Activated CD8-positive, alpha-beta memory T cell treated with anti-CD3 and anti-CD28 coated beads, Interleukin-2, amount 10 ng/mL, durations not matched to agents 7 days and 5 days (primary cell): ENCODE results near the gene ZBTB16. TPM values are rescaled to one million over a fixed set of nuclear protein-coding genes. Genes with fewer than 3 reads are reported as not detected.

Experiments
- ATAC-seq: fragments of 150-1000 bp; cut with Tn5 transposase; one replicate; pipeline ENCODE4 v1.10.0; 2021; ENCODE audit warnings: moderate library complexity
- CTCF ChIA-PET: fragments of 350-600 bp; sonication (Branson Sonifier 250); formaldehyde crosslinking; loops from one replicate; lab custom pipeline; 2021; ENCODE audit warnings: antibody characterized with exemption; lab: Charles Lee
- DNase-seq: peaks from one replicate; pipeline ENCODE4 v3.0.0-alpha.2; 2020
- H3K27ac Mint-ChIP-seq: one replicate; pipeline ENCODE4 v1.8.0; 2021; ENCODE audit warnings: mild to moderate bottlenecking, mixed read lengths
- H3K27me3 Mint-ChIP-seq: one replicate; pipeline ENCODE4 v1.8.0; 2021; ENCODE audit warnings: mixed read lengths
- H3K36me3 Mint-ChIP-seq: one replicate; pipeline ENCODE4 v1.8.0; 2021; ENCODE audit warnings: mild to moderate bottlenecking, mixed read lengths
- H3K4me1 Mint-ChIP-seq: one replicate; pipeline ENCODE4 v1.8.0; 2021; ENCODE audit warnings: mixed read lengths
- H3K4me3 Mint-ChIP-seq: one replicate; pipeline ENCODE4 v1.8.0; 2021; ENCODE audit warnings: mild to moderate bottlenecking, moderate library complexity, mixed read lengths
- H3K9me3 Mint-ChIP-seq: one replicate; pipeline ENCODE4 v1.8.0; 2022; ENCODE audit warnings: low read depth, mixed read lengths
- total RNA-seq, 2 experiments: library from RNA; stranded (reverse); gene quantifications; one replicate each; pipeline ENCODE4 v1.2.3, GENCODE V29; 2021

ZBTB16 gene
- total RNA-seq, 2 experiments from 2014 or later: 3.2 to 3.9 TPM

DNA sequence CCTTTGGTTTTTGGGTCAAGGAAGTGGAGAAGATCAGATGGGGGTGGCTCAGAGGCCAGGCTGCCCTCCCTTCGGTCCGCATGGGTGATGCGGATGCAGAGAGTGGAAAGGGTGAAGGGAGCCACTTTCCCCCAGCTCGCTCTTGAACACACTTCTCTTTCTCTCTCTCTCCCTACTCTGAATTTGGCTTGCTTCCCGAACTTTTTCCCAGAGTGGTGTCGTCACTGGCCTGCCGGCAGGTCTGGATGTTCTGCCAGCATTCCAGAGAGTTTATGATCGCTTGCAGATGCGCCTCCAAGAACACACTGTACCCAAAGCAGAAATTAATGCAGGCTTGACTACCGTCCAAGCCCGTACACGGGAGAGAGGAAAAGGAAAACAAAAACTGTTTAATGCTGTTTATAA is 103.2 kb downstream of the ZBTB16 start:
- Mint-ChIP-seq H3K36me3 (peaks cover 3% of the 10 kb centered on the region), H3K27ac (no peak overlapping the region), H3K4me3 (no peak overlapping the region), H3K4me1 (peaks cover 55% of the 10 kb centered on the region), H3K27me3 (no peaks in the 10 kb centered on the region), H3K9me3 (no peaks in the 10 kb centered on the region)
- CTCF ChIA-PET: interaction anchor here (1.0 to 2.8 kb wide), 3 partner anchors 13 to 98 kb away, joined by 3 to 6 read pairs (median 3); no protein-coding TSS in a partner anchor
- ATAC-seq (no peak), DNase-seq (no peak)

DNA sequence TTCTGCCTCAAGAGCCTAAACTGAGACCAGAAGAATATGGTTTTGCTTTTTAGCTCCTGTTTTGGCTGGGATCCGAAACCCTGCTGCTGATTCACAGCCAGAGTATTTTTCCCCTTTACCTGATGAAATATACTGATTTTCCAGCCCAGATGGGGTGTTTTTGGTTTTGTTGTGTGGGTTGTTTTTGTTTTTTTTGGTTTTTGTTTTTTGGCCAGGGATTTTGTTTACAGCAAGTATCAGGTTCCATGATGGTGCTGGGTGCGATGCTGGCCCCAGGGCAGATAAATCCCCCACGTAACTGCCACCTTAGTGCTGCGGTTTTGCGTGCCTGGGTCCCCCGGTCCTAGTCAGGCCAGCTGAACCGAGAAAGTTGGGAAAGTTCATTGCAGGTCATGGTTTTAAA is 103.7 kb downstream of the ZBTB16 start:
- H3K27ac Mint-ChIP-seq: no peak overlapping the region
- no peaks in the 10 kb centered on the region for H3K27me3 Mint-ChIP-seq
- peaks cover 58% of the 10 kb centered on the region for H3K4me1 Mint-ChIP-seq
- DNase-seq (no peak), ATAC-seq (no peak)
- H3K36me3 Mint-ChIP-seq: peaks cover 3% of the 10 kb centered on the region
- CTCF ChIA-PET: interaction anchor here (0.8 to 2.8 kb wide), 2 partner anchors 8 to 98 kb away, joined by 3 to 6 read pairs; no protein-coding TSS in a partner anchor
- H3K9me3 Mint-ChIP-seq: no peaks in the 10 kb centered on the region
- H3K4me3 Mint-ChIP-seq: no peak overlapping the region

DNA sequence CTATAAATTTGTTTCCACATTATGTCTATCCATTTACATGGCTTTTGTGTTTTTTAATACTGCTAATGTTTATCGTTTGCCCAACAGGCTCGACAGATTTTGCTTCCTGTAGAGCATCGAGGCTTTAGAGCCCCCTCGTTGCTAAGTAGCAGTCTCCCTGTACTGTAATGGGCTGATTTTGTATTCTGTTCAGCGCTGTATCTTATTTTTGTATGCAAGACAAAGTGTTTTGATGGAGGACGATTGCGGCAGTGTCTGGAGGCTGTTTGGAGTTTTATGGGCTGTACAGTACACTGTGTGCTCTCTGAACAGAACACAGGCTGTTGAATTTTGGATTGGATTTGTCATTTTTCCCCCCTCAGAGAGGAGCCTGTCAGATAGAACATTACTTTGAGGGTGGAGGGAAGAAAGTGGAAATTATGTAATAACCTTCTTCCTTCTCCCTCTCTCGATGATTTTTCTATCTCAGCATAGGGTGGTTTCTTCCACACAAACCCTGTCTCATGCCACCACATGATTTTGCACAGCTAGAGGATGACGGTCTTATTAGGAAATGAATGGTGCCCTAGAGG is 104.4 kb downstream of the ZBTB16 start:
- no peaks in the 10 kb centered on the region for H3K9me3 Mint-ChIP-seq
- no peak overlapping the region for H3K4me3 Mint-ChIP-seq
- CTCF ChIA-PET: interaction anchor here (0.8 to 2.8 kb wide), 2 partner anchors 8 to 97 kb away, joined by 3 to 6 read pairs; no protein-coding TSS in a partner anchor
- no peaks in the 10 kb centered on the region for H3K27me3 Mint-ChIP-seq
- peaks cover 64% of the 10 kb centered on the region for H3K4me1 Mint-ChIP-seq
- H3K27ac Mint-ChIP-seq: no peak overlapping the region
- no peak for ATAC-seq
- no peak for DNase-seq
- peaks cover 3% of the 10 kb centered on the region for H3K36me3 Mint-ChIP-seq

DNA sequence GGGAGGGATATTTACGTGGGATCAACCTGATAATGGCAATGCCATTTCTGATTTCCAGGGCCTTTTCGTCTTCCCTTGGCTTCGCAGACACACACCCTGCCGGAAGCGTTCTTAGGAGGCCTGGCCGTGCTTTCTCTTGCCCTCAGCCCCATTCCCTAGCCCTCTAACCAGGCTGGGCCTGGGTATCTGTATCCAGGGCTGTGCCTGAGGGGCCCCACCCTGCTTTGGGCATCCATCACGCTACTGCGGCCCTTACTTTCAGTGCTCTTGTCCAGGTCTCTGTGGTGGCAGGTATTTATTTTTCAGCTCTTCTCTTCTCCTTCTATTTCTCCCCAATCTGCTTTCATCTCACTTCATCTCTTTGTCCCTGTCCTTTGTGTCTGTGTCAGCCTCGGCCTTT is 105.0 kb downstream of the ZBTB16 start:
- Mint-ChIP-seq H3K27ac (peak overlapping the region; percentile 20), H3K4me3 (no peak overlapping the region), H3K27me3 (no peaks in the 10 kb centered on the region), H3K36me3 (peaks cover 3% of the 10 kb centered on the region), H3K4me1 (peaks cover 65% of the 10 kb centered on the region), H3K9me3 (no peaks in the 10 kb centered on the region)
- DNase-seq: no peak
- ATAC-seq: no peak
- CTCF ChIA-PET: interaction anchor here (1.3 kb wide), 1 partner anchor 32 kb away, joined by 3 read pairs; no protein-coding TSS in a partner anchor

DNA sequence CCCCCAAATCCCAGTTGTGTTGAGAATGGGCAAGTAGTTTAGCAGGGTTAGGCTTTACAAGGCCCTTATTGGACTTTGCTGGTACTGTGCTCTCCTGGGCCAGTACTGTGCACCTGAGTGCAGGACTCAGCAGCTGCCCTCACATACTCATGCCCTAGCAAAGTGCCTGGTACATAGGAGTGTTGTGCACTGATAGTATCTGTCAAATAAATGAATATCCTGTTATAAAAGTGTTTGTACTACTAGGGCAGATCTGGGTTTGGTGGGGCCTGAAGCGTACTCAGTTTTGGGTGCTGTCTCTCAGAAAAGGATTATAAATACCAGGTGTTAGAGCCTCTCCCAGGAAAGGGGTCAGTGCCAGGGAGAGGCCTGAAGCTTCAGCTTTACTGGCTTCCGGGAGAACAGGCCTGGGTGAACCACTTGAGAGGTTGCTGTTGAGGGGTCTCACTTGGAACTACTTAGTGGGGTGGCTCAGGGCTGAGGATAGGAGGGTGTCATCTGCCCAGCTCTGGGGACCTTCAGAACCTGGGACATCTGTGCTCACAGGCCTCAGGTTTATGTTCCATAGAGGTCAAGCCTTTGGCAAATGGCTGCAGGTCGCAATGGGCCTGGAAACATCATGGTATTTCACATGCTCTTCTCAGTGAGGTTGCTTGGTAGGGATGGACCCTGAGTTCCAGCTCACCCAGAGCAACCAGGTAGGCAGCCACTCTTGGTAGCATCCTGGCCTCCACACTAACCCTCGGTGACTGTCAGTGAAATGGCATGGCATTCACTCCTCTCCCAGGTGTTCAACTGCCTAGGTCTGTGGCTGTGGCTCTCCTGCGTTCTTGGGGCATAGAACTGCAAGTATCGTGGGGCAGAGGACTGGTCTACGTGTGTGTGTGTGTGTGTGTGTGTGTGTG is 106.1 kb downstream of the ZBTB16 start:
- Mint-ChIP-seq H3K9me3 (no peaks in the 10 kb centered on the region), H3K4me3 (no peak overlapping the region), H3K36me3 (peaks cover 3% of the 10 kb centered on the region), H3K4me1 (peaks cover 58% of the 10 kb centered on the region), H3K27ac (peak overlapping the region; percentile 23), H3K27me3 (no peaks in the 10 kb centered on the region)
- CTCF ChIA-PET: interaction anchor here (0.9 to 7.3 kb wide), 7 partner anchors 12 to 98 kb away, joined by 3 to 63 read pairs (median 3); no protein-coding TSS in a partner anchor
- no peak for DNase-seq
- no peak for ATAC-seq

DNA sequence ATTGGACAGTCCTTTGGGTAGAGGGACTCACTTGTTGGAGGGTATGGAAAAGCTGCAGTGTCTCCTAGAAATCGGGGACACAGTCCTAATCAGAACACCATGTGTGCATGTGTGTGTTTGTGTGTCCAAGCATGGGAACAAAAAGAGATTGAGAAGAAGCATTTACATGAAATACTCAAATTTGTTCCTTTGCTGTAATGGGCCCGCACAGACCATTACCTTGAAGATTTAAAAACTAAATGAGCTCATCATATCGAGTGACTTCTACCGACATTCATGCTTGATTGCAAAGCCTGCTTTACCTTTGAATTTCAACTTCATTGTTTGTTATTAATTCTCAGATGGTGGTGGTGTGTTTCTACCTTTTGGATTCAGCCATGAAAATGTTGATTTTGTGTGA is 106.9 kb downstream of the ZBTB16 start:
- no peak for DNase-seq
- Mint-ChIP-seq H3K27me3 (no peaks in the 10 kb centered on the region), H3K4me1 (peaks cover 50% of the 10 kb centered on the region), H3K36me3 (peaks cover 1% of the 10 kb centered on the region), H3K27ac (peak overlapping the region; percentile 80), H3K4me3 (no peak overlapping the region), H3K9me3 (no peaks in the 10 kb centered on the region)
- CTCF ChIA-PET: interaction anchor here (0.6 to 7.3 kb wide), 7 partner anchors 11 to 110 kb away, joined by 3 to 63 read pairs (median 4); no protein-coding TSS in a partner anchor
- no peak for ATAC-seq

DNA sequence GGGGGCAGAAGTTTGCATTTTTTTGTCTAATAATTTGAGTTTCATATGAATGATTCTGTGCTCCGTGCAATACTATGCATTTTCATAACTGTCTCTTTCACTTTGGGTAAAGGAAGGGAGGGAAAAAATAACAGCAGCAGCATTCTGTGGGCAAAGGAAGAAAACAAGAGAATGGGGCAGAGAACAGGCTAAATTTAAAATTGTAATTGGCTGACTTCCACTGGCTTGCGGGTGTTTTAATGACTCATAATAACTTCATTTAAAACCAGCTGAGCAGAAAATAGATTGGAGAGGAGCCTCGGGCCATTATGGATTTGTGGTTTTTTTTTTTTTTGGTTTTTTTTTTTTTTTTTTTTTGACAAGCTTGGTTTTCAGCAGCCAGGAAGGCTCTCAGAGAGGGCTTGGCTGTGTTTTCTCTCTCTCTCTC is 107.4 kb downstream of the ZBTB16 start:
- peak; percentile 77 for ATAC-seq
- H3K27me3 Mint-ChIP-seq: no peaks in the 10 kb centered on the region
- CTCF ChIA-PET: interaction anchor here (0.6 to 7.3 kb wide), 7 partner anchors 10 to 110 kb away, joined by 3 to 63 read pairs (median 4); no protein-coding TSS in a partner anchor
- peaks cover 51% of the 10 kb centered on the region for H3K4me1 Mint-ChIP-seq
- H3K9me3 Mint-ChIP-seq: no peaks in the 10 kb centered on the region
- no peaks in the 10 kb centered on the region for H3K36me3 Mint-ChIP-seq
- DNase-seq: no peak
- H3K4me3 Mint-ChIP-seq: peak overlapping the region; percentile 9
- peak overlapping the region; percentile 80 for H3K27ac Mint-ChIP-seq

DNA sequence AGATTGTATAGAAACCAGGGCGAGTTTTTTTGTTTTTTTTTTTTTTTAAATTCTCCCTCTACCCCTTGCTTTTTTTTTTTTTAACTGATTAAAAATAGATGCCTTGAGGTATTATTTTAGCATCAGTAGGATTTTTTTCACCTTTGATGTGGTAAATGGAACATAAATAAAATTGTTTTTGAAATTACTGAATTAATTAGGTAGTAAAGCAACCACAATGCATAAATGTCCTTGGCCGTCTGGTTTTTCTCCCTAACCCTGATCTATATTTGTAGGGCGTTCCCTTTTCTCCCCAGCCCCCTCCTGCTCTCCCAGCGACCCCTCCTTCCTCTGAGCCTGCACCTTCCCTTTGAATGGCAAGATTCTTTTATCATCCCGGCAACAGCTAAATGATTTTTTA is 107.8 kb downstream of the ZBTB16 start:
- DNase-seq (no peak), ATAC-seq (no peak)
- H3K27me3 Mint-ChIP-seq: no peaks in the 10 kb centered on the region
- CTCF ChIA-PET: interaction anchor here (1.4 to 7.3 kb wide), 6 partner anchors 14 to 111 kb away, joined by 3 to 63 read pairs (median 4); no protein-coding TSS in a partner anchor
- no peaks in the 10 kb centered on the region for H3K9me3 Mint-ChIP-seq
- H3K4me3 Mint-ChIP-seq: peak overlapping the region; percentile 14
- H3K4me1 Mint-ChIP-seq: peaks cover 54% of the 10 kb centered on the region
- H3K27ac Mint-ChIP-seq: peak overlapping the region; percentile 80
- no peaks in the 10 kb centered on the region for H3K36me3 Mint-ChIP-seq

DNA sequence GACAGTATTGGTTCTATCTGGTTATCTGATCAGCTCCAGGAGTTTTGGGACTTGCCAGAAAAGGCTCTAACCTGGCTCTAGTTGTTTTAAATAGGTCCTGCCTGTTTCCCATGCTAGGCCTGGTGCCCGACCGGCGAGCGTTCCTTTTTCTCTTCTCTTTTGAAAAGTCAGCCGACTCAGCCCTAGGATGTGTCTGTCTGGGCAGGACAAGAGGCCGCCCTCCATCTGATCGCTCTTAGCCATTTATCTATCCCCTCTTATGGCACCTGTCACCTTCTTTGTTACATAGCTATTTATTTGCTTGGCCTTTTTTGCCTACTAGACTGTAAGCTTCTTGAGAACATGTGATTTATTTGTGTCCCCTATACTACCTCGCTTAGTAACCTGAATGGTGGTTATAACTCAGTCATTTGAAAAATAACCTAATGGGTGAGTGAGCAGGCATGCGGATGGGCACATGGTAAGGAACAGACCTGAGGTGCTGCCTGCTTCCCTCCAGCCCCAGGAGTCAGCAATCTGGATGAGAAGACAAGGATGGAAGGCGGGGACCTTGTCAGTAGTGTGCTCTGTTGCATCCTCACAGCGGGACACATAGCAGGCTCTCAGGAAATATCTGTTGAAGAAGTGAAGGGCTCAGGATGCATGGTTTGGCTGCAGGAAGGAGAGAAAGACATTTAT is 108.4 kb downstream of the ZBTB16 start:
- Mint-ChIP-seq H3K27me3 (no peaks in the 10 kb centered on the region), H3K9me3 (no peaks in the 10 kb centered on the region), H3K4me1 (peaks cover 58% of the 10 kb centered on the region), H3K36me3 (no peaks in the 10 kb centered on the region), H3K4me3 (peak overlapping the region; percentile 14), H3K27ac (peak overlapping the region; percentile 73)
- CTCF ChIA-PET: interaction anchor here (0.7 to 7.3 kb wide), 7 partner anchors 9 to 111 kb away, joined by 3 to 63 read pairs (median 5); no protein-coding TSS in a partner anchor
- ATAC-seq (no peak), DNase-seq (no peak)

DNA sequence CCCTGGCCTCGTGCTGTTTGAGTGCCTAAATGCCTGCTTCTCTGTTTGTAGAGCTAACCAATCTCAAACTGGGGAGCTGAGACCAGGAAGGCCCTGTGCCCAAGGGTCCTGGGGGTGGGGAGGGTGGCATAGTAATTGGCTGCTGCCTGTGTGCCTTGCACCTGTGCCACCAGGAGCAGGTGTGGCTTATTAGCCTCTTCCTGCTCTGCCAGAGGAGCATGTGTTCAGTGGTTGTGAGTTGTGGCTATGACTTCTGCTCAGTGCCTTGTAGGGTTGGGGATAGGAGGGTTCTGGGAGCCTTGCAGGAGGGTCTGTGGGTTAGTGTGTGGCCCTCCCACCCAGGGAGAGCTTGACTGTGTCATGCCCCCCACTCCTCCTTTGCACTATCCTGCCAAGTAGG is 109.2 kb downstream of the ZBTB16 start:
- ATAC-seq (no peak), DNase-seq (no peak)
- Mint-ChIP-seq H3K4me1 (peaks cover 65% of the 10 kb centered on the region), H3K36me3 (no peaks in the 10 kb centered on the region), H3K4me3 (no peak overlapping the region), H3K9me3 (no peaks in the 10 kb centered on the region), H3K27ac (peak overlapping the region; percentile 73), H3K27me3 (no peaks in the 10 kb centered on the region)
- CTCF ChIA-PET: interaction anchor here (1.6 to 7.3 kb wide), 4 partner anchors 8 to 93 kb away, joined by 4 to 63 read pairs (median 6); no protein-coding TSS in a partner anchor

DNA sequence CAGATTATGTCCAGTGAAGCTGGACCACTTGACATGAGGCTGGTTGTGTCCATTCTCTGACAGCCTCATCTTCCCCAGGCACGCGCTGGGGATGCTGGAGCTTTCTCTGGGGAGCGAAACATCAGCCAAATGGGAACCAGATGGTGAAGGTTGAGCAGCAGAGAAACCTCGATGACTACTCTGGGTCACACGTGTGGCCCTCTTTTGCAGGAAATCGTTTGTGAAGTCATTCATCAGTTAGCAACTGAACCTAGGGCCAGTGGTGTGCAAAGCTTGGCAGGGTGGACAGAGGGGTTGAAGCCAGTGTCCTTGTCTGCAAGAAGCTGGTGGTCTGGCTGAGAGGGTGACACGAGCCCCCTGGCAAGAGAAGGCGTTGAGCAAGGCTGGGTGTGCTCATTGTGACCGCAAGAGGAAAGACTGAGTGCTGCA is 109.8 kb downstream of the ZBTB16 start:
- Mint-ChIP-seq H3K27me3 (no peaks in the 10 kb centered on the region), H3K9me3 (no peaks in the 10 kb centered on the region), H3K4me3 (no peak overlapping the region), H3K27ac (no peak overlapping the region), H3K36me3 (no peaks in the 10 kb centered on the region), H3K4me1 (peaks cover 72% of the 10 kb centered on the region)
- no peak for DNase-seq
- ATAC-seq: no peak
- CTCF ChIA-PET: interaction anchor here (1.2 to 7.3 kb wide), 6 partner anchors 8 to 109 kb away, joined by 3 to 63 read pairs (median 6); no protein-coding TSS in a partner anchor

DNA sequence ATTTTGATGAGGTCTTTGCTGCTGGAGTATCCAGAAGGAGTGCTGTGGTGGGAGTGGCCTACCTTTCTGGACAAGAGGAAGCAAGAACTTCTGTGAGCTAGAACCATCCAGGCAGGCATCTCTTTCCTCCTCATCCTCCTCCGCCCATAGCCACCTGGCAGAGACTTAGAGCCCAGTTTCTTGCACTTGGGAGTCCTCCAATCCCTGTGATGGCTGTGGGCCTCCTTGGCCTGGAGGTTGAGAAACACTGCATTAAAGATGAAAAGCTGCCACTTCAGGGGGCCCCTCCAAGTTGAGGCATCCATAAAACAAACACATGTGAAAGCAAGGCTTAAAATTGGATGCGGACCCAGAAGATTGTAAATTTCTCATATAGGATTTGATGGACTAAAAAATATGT is 110.3 kb downstream of the ZBTB16 start:
- no peak for ATAC-seq
- no peak overlapping the region for H3K4me3 Mint-ChIP-seq
- H3K9me3 Mint-ChIP-seq: no peaks in the 10 kb centered on the region
- no peaks in the 10 kb centered on the region for H3K27me3 Mint-ChIP-seq
- peaks cover 77% of the 10 kb centered on the region for H3K4me1 Mint-ChIP-seq
- no peak overlapping the region for H3K27ac Mint-ChIP-seq
- DNase-seq: no peak
- CTCF ChIA-PET: interaction anchor here (1.2 to 7.3 kb wide), 4 partner anchors 10 to 110 kb away, joined by 3 to 63 read pairs (median 11); no protein-coding TSS in a partner anchor
- no peaks in the 10 kb centered on the region for H3K36me3 Mint-ChIP-seq
